ENCODE data around the gene SRSF4.

- peak; percentile 43 to 99 (median 59) for TF ChIP-seq CTCF (IDR thresholded peaks at IDR 0.05)
- peak in 1 of 2 donors; percentile 95 for TF ChIP-seq POLR2AphosphoS5 (IDR thresholded peaks at IDR 0.05; ENCODE audit: insufficient read depth in 1 of 2, low read depth in 1 of 2)
- peak; percentile 72 to 83 for TF ChIP-seq POLR2A (IDR thresholded peaks at IDR 0.05)
Observed at GRCh38 chr1:29124366-29125236, 57.1 kb downstream of the SRSF4 start.

Data from vagina (tissue), 2 donors.